B cell (primary cell): ENCODE measurements around the gene CACNA1A. TPM values are rescaled to one million over a fixed set of nuclear protein-coding genes. Genes with fewer than 3 reads are reported as not detected.

ENCODE experiments used
- ATAC-seq: fragments of 200-7000 bp; cut with Tn5 transposase; one replicate; pipeline ENCODE4 v1.10.0; 2021; ENCODE audit warnings: low read depth, mild to moderate bottlenecking, moderate number of reproducible peaks, moderate library complexity
- CTCF ChIA-PET: fragments of 350-600 bp; sonication (Branson Sonifier 250); formaldehyde crosslinking; loops from one replicate; lab custom pipeline; 2021; ENCODE audit warnings: antibody characterized with exemption, inconsistent platforms; lab: Charles Lee
- POLR2A ChIA-PET: fragments of 350-600 bp; sonication (Branson Sonifier 250); formaldehyde crosslinking; loops from one replicate; lab custom pipeline; 2021; ENCODE audit warnings: antibody characterized with exemption; lab: Charles Lee
- DNase-seq: peaks from one replicate; pipeline ENCODE4 v3.0.0; 2013
- H2AFZ ChIP-seq: 2 replicates; pipeline ENCODE4 v1.6.1; 2012; ENCODE audit warnings: mild to moderate bottlenecking, low read depth, low read length; ENCODE audit not compliant: insufficient read depth, poor library complexity, severe bottlenecking
- H3K27ac ChIP-seq, 2 donors: 1 replicate in 1 of 2; 2 replicates in 1 of 2; pipeline ENCODE4 v1.5.1; 2012 to 2013; ENCODE audit warnings: low read length in 2 of 2, mild to moderate bottlenecking in 2 of 2, moderate library complexity in 1 of 2
- H3K27me3 ChIP-seq, 4 experiments: fragments of 200-600 bp in 1 of 4; sonication (generic) in 1 of 4; replicated peaks in 1 of 4; 1 replicate in 2 of 4; 2 replicates in 2 of 4; pipeline versions ENCODE4 v1.6.1 to v1.7.0; 2013 to 2016; ENCODE audit warnings: low read length in 3 of 4, mild to moderate bottlenecking in 2 of 4, mixed read lengths in 1 of 4, moderate library complexity in 1 of 4; ENCODE audit not compliant: insufficient read depth in 4 of 4, control insufficient read depth in 3 of 4; ENCODE audit errors: control extremely low read depth in 1 of 4
- H3K36me3 ChIP-seq, 2 experiments: replicated peaks in 1 of 2; 1 replicate in 1 of 2; 2 replicates in 1 of 2; pipeline versions ENCODE4 v1.6.1 to v1.7.1; 2013; ENCODE audit warnings: low read length in 1 of 2; ENCODE audit not compliant: insufficient read depth in 2 of 2, control insufficient read depth in 1 of 2; ENCODE audit errors: control extremely low read depth in 1 of 2, extremely low read depth in 1 of 2
- H3K4me1 ChIP-seq, 2 donors: fragments of 200-600 bp in 1 of 2; sonication (generic) in 1 of 2; 1 replicate in 1 of 2; 2 replicates in 1 of 2; pipeline versions ENCODE4 v1.5.1 to v1.6.1; 2013 to 2017; ENCODE audit warnings: low read length in 2 of 2; ENCODE audit not compliant: control insufficient read depth in 2 of 2, insufficient read depth in 2 of 2
- H3K4me2 ChIP-seq: replicated peaks from 2 replicates; pipeline ENCODE3; 2012; ENCODE audit warnings: mild to moderate bottlenecking, low read depth, low read length; ENCODE audit not compliant: poor library complexity, severe bottlenecking
- H3K4me3 ChIP-seq, 5 experiments: fragments of 200-600 bp in 1 of 5; sonication (generic) in 1 of 5; 1 replicate in 3 of 5; 2 replicates in 2 of 5; pipeline versions ENCODE4 v1.5.1 to v1.7.0; 2011 to 2016; ENCODE audit warnings: low read length in 4 of 5, mild to moderate bottlenecking in 4 of 5, low read depth in 2 of 5, control low read depth in 1 of 5, moderate library complexity in 1 of 5; ENCODE audit not compliant: insufficient read depth in 1 of 5; ENCODE audit errors: control extremely low read depth in 1 of 5, extremely low read depth in 1 of 5
- H3K79me2 ChIP-seq: fragments of 200-600 bp; sonication (generic); one replicate; pipeline ENCODE4 v1.6.0; 2016; ENCODE audit warnings: low read length; ENCODE audit not compliant: control insufficient read depth, insufficient read depth
- H3K9ac ChIP-seq: fragments of 200-600 bp; sonication (generic); 2 replicates; pipeline ENCODE4 v1.6.1; 2017; ENCODE audit warnings: mild to moderate bottlenecking, low read length, moderate library complexity
- H3K9me3 ChIP-seq, 3 donors: one replicate each; pipeline versions ENCODE4 v1.6.1 to v1.7.1; 2013; ENCODE audit warnings: low read length in 2 of 3; ENCODE audit not compliant: control insufficient read depth in 2 of 3, insufficient read depth in 1 of 3; ENCODE audit errors: control extremely low read depth in 1 of 3
- H4K20me1 ChIP-seq: 2 replicates; pipeline ENCODE4 v1.6.0; 2012; ENCODE audit warnings: mild to moderate bottlenecking, low read length; ENCODE audit not compliant: insufficient read depth, control insufficient read depth, poor library complexity, severe bottlenecking
- H3K27ac Mint-ChIP-seq: one replicate; pipeline ENCODE4 v1.8.0; 2021; ENCODE audit warnings: mixed read lengths
- H3K27me3 Mint-ChIP-seq: one replicate; pipeline ENCODE4 v1.8.0; 2021; ENCODE audit warnings: mixed read lengths
- H3K4me1 Mint-ChIP-seq: one replicate; pipeline ENCODE4 v1.8.0; 2021; ENCODE audit warnings: mixed read lengths
- H3K4me3 Mint-ChIP-seq: one replicate; pipeline ENCODE4 v1.8.0; 2021; ENCODE audit warnings: mixed read lengths
- H3K9me3 Mint-ChIP-seq: one replicate; pipeline ENCODE4 v1.8.0; 2022; ENCODE audit warnings: mixed read lengths; ENCODE audit not compliant: insufficient read depth
- EZH2 ChIP-seq: IDR thresholded peaks from 2 replicates; pipeline ENCODE4 v1.6.1; 2012; ENCODE audit warnings: borderline replicate concordance, low read depth, mild to moderate bottlenecking, moderate library complexity, low read length; ENCODE audit not compliant: insufficient read depth, poor library complexity, severe bottlenecking
- WGBS: methylation state at CpG from one replicate; pipeline ENCODE4 v1.1.5; 2013; ENCODE audit warnings: missing lambda C conversion rate; ENCODE audit not compliant: insufficient coverage; 5-methylcytosine and 5-hydroxymethylcytosine counted together
- intact Hi-C: fragments of 100-400 bp; cut with micrococcal nuclease; formaldehyde crosslinking; loops from one replicate; pipeline ENCODE4 v1.10.0; 2022
- polyA plus RNA-seq: library from polyadenylated mRNA; depleted of rRNA; stranded (reverse); fragments of >200 nt; gene quantifications from 2 replicates; pipeline ENCODE4 v1.2.3, GENCODE V29; 2012
- total RNA-seq, 2 donors: library from RNA; stranded (reverse); fragments of 120-200 nt in 1 of 2; gene quantifications; 1 replicate in 1 of 2; 2 replicates in 1 of 2; pipeline versions ENCODE4 v1.2.3 to v1.2.4, GENCODE V29; 2013 to 2022
- TF ChIP-seq, protein P1 (sequence below): fragments of 200-600 bp; IDR thresholded peaks from one replicate; pipeline ENCODE4 v1.8.0; 2022; ENCODE audit warnings: antibody characterized with exemption, mild to moderate bottlenecking

The CACNA1A gene
- total and polyA plus RNA-seq, 2 donors (not counting 1 experiment from before 2014, with no cell fraction given), result 1.2 to 1.3 TPM

DNA sequence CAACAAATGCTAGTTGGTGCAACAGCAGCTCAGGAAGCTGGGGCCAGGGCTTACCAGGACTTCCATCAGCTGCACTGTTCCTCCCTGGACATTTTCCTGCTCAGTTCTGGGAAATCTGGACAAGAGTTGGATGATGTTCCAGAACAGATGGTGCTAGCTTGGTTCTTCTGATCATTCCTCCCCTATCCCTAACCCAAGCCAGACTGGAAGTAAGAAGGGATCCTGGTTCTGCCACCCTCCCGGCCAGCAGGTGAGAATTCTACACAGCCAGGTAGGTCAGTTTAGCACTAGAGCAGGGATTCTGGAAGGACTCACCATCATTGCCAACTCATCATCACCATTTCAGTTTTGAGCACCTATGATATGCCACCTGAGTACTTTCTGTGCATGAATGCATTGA, 30.2 kb downstream of the CACNA1A start:
- no peaks in the 10 kb centered on the region for H3K36me3 ChIP-seq
- DNase-seq (no peak), ATAC-seq (no peak)
- ChIA-PET POLR2A (no interaction called here), CTCF (no interaction called here)
- H3K27ac ChIP-seq, result no peak overlapping the region
- H3K9ac ChIP-seq, result no peak overlapping the region
- H3K4me3 Mint-ChIP-seq, result no peak overlapping the region
- H3K4me1 Mint-ChIP-seq, result no peaks in the 10 kb centered on the region
- intact Hi-C loops, result no loop called here
- H3K9me3 ChIP-seq, result peaks cover 2 to 22% (median 18%) of the 10 kb centered on the region in 3 donors
- no peaks in the 10 kb centered on the region for H3K79me2 ChIP-seq
- H2AFZ ChIP-seq, result no peak overlapping the region
- peaks cover 19% of the 10 kb centered on the region for H3K9me3 Mint-ChIP-seq
- no CpG with 5 or more reads among the region's 1 CpG for whole genome bisulfite sequencing
- H3K27me3 ChIP-seq, result peaks cover 0 to 4% (median 0%) of the 10 kb centered on the region in 4 experiments
- no peak overlapping the region for H3K27ac Mint-ChIP-seq
- H3K4me3 ChIP-seq, result no peak overlapping the region
- TF ChIP-seq, protein P1, sequence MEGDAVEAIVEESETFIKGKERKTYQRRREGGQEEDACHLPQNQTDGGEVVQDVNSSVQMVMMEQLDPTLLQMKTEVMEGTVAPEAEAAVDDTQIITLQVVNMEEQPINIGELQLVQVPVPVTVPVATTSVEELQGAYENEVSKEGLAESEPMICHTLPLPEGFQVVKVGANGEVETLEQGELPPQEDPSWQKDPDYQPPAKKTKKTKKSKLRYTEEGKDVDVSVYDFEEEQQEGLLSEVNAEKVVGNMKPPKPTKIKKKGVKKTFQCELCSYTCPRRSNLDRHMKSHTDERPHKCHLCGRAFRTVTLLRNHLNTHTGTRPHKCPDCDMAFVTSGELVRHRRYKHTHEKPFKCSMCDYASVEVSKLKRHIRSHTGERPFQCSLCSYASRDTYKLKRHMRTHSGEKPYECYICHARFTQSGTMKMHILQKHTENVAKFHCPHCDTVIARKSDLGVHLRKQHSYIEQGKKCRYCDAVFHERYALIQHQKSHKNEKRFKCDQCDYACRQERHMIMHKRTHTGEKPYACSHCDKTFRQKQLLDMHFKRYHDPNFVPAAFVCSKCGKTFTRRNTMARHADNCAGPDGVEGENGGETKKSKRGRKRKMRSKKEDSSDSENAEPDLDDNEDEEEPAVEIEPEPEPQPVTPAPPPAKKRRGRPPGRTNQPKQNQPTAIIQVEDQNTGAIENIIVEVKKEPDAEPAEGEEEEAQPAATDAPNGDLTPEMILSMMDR, result no peak
- TF ChIP-seq EZH2, result no peak
- H3K27me3 Mint-ChIP-seq, result peaks cover 35% of the 10 kb centered on the region
- no peaks in the 10 kb centered on the region for H3K4me1 ChIP-seq
- H3K4me2 ChIP-seq, result no peak overlapping the region
- no peaks in the 10 kb centered on the region for H4K20me1 ChIP-seq

DNA sequence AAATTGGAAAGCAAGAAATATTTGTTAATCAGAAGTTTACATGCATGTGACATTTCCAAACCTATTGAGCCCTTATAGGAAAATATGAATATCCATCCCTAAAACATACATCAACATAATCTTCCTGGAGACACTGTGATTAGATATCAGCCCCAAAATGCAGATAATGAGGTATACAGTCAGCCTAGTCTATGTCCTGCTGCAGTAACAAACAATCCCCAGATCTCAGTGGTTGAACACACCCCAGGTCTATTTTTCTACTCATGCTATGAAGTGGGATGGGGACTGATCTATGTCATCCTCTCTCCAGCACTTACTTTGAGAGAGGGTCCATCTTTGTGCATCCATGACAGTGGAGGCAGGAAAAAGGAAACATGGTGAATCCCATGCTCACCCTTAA, 31.2 kb downstream of the CACNA1A start:
- no peak overlapping the region for H3K4me2 ChIP-seq
- no peak overlapping the region for H3K9ac ChIP-seq
- H2AFZ ChIP-seq, result no peak overlapping the region
- Mint-ChIP-seq H3K27me3 (peaks cover 42% of the 10 kb centered on the region), H3K9me3 (peaks cover 19% of the 10 kb centered on the region), H3K4me1 (no peaks in the 10 kb centered on the region), H3K4me3 (no peak overlapping the region), H3K27ac (no peak overlapping the region)
- TF ChIP-seq EZH2, result no peak
- TF ChIP-seq, protein P1, result no peak
- ChIA-PET POLR2A (no interaction called here), CTCF (no interaction called here)
- intact Hi-C loops, result no loop called here
- ATAC-seq, result no peak
- H3K9me3 ChIP-seq, result peaks cover 2 to 22% (median 18%) of the 10 kb centered on the region in 3 donors
- no peaks in the 10 kb centered on the region for H3K36me3 ChIP-seq
- H3K4me3 ChIP-seq, result no peak overlapping the region
- no peak for DNase-seq
- no peaks in the 10 kb centered on the region for H3K79me2 ChIP-seq
- no peak overlapping the region for H3K27ac ChIP-seq
- no peaks in the 10 kb centered on the region for H4K20me1 ChIP-seq
- H3K27me3 ChIP-seq, result peaks cover 0 to 9% (median 0%) of the 10 kb centered on the region in 4 experiments
- no peaks in the 10 kb centered on the region for H3K4me1 ChIP-seq
